GM12892 (cell line): ENCODE results near the gene OR10K2.

Source experiments
- POLR2A ChIP-seq: IDR thresholded peaks from 2 replicates; pipeline ENCODE4 v1.6.1; 2011; ENCODE audit warnings: low read depth, low read length, control low read depth
- POLR2AphosphoS5 ChIP-seq: IDR thresholded peaks from 2 replicates; pipeline ENCODE4 v1.6.1; 2011; ENCODE audit warnings: low read depth, low read length, control low read depth

GRCh38 chr1:158391099-158391498, 34.9 kb downstream of the OR10K2 start:
- TF ChIP-seq POLR2AphosphoS5 (no peak), POLR2A (no peak)
